Effector memory CD4-positive, alpha-beta T cell (primary cell): ENCODE results near the gene GLCCI1.

Experiments used
- DNase-seq, 3 donors: peaks; one replicate each; pipeline ENCODE4 v3.0.0-alpha.2; 2020
- H3K27ac ChIP-seq: 2 replicates; pipeline ENCODE4 v1.7.0; 2013; ENCODE audit warnings: mild to moderate bottlenecking, low read length, moderate library complexity; ENCODE audit not compliant: insufficient read depth, poor library complexity, severe bottlenecking
- H3K27me3 ChIP-seq: replicated peaks from 2 replicates; pipeline ENCODE4 v1.7.0; 2013; ENCODE audit warnings: mild to moderate bottlenecking, low read length; ENCODE audit not compliant: insufficient read depth, control insufficient read depth, poor library complexity, severe bottlenecking
- H3K36me3 ChIP-seq: 2 replicates; pipeline ENCODE4 v1.7.0; 2013; ENCODE audit warnings: mild to moderate bottlenecking, low read length, moderate library complexity; ENCODE audit not compliant: control insufficient read depth, insufficient read depth
- H3K4me1 ChIP-seq: 2 replicates; pipeline ENCODE4 v1.7.0; 2013; ENCODE audit warnings: low read length, mild to moderate bottlenecking; ENCODE audit not compliant: control insufficient read depth, insufficient read depth, poor library complexity, severe bottlenecking
- H3K4me3 ChIP-seq: 2 replicates; pipeline ENCODE4 v1.7.0; 2013; ENCODE audit warnings: low read length, low read depth, mild to moderate bottlenecking; ENCODE audit not compliant: insufficient read depth, poor library complexity, severe bottlenecking
- H3K9me3 ChIP-seq: 2 replicates; pipeline ENCODE4 v1.7.0; 2013; ENCODE audit warnings: mild to moderate bottlenecking, low read length, moderate library complexity; ENCODE audit not compliant: control insufficient read depth

The GLCCI1 gene

DNA sequence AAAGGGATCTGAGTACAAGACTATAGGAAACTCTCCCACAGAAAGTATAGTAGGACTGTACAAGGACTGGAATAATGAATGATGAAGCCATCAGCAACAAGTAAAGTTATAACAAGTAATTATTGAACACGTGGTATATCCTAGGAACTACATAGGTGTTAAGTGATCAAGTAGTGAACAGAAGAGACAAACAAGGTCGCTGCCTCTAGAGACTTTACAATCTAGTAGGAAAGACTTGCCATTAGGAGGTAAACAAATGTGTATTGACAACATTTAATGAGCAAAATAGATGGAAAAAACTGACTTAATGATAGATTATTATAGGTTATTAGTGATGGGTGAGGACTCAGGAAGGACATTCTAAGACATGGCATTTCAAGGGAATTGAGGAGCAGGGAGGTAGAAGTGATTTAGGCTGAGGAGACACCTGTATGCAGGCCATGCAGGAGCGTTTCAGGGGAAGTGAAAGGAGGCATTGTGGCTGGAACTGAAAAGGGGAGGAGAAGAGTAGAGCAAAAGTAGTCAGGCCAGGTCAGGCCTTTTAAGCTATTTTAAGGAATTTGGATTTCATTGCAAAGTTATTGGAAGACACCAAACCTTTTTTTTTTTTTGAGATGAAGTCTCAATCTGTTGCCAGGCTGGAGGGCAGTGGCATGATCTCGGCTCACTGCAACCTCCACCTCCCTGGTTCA, 8.5 kb upstream of the GLCCI1 start:
- no peak for DNase-seq

DNA sequence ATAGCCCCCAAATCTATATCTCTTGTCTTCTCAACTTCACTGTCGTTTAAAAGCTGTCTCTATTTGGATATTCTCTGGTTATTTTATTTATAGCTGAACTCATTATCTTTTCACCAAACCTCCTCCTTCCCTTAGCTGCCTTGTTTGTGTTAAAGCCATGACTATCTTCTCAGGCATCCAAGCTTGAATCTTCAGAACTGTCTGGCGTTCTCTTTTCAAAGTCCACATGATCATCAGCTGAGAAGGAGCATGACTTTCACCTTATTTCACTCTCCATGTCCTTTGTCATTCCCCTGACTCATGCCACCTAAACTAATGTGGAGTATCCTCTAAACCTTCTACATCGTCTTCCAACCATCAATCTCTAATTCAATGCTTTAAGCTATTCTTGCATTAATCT, 5.7 kb upstream of the GLCCI1 start:
- no peak for DNase-seq
- Histone ChIP-seq H3K4me3 (no peak overlapping the region), H3K27ac (no peak overlapping the region), H3K4me1 (peaks cover 4% of the 10 kb centered on the region), H3K27me3 (no peaks in the 10 kb centered on the region), H3K36me3 (no peaks in the 10 kb centered on the region), H3K9me3 (no peaks in the 10 kb centered on the region)

More for the DNA sequence above, 8.5 kb upstream of the GLCCI1 start:
- H3K27me3 ChIP-seq, result no peaks in the 10 kb centered on the region
- no peaks in the 10 kb centered on the region for H3K9me3 ChIP-seq
- no peaks in the 10 kb centered on the region for H3K4me1 ChIP-seq
- H3K27ac ChIP-seq, result no peak overlapping the region
- no peak overlapping the region for H3K4me3 ChIP-seq
- no peaks in the 10 kb centered on the region for H3K36me3 ChIP-seq

DNA sequence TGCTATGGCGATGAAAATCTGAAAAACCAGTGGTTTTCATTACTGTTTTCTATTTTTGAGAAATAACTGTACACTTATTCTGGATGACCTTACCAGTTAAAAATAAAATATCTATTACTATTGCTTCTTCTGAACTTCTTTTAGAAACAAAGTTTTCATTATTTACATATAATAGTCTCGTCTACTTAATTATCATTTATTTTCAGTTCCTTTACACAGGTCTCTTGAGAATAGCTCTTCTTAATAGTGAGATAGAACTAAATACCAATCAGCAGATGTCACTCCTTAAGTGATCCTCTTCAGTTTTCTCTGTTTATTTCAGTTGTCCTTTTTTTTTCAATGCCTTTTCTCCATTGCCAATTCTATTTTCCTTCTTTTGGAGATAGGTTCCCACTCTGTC, 4.3 kb upstream of the GLCCI1 start:
- H3K4me1 ChIP-seq, result peaks cover 4% of the 10 kb centered on the region
- H3K27ac ChIP-seq, result no peak overlapping the region
- no peaks in the 10 kb centered on the region for H3K27me3 ChIP-seq
- H3K36me3 ChIP-seq, result no peaks in the 10 kb centered on the region
- H3K4me3 ChIP-seq, result no peak overlapping the region
- no peaks in the 10 kb centered on the region for H3K9me3 ChIP-seq
- DNase-seq, result no peak

DNA sequence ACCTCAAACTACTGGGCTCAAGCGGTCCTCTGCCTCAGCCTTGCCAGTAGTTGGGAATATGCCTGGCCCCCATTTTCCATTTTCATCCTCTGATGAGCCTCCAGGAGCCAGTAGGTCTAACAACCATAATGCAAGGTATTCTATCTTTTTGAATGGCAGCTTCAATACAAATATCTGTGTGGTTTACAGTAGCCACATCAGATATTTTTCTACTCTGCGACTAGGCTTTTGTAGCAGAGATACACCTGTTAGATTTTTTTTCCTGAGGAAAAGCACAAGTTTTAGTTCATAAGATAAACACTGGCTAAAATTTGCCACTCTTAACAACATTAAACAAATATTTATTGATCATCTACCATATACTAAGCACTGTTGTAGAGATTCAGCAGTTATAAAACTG, 3.9 kb upstream of the GLCCI1 start:
- Histone ChIP-seq H3K4me1 (peaks cover 4% of the 10 kb centered on the region), H3K4me3 (no peak overlapping the region), H3K9me3 (no peaks in the 10 kb centered on the region), H3K36me3 (no peaks in the 10 kb centered on the region), H3K27me3 (no peaks in the 10 kb centered on the region), H3K27ac (no peak overlapping the region)
- no peak for DNase-seq

DNA sequence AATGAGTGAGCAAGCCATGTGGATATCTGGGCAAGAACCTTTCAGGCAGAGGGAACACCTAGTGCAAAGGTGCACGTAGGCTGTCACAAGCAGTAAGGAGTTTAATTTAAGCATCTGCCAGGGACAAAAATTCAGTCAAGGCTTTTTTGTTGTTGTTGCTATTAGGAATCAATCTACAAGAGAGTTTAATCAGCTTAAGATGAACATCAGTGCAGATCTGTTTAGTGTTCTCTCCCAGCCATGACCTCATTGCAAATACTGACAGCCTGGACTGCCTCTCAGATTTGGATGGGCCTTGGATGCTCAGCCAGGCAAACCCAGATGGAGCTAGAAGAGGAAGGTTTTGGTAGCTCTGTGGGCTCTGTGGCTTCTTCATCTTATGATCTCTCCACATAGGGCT, 3.3 kb upstream of the GLCCI1 start:
- Histone ChIP-seq H3K27ac (no peak overlapping the region), H3K9me3 (no peaks in the 10 kb centered on the region), H3K36me3 (no peaks in the 10 kb centered on the region), H3K4me3 (no peak overlapping the region), H3K27me3 (no peaks in the 10 kb centered on the region), H3K4me1 (peaks cover 4% of the 10 kb centered on the region)
- DNase-seq, result no peak

DNA sequence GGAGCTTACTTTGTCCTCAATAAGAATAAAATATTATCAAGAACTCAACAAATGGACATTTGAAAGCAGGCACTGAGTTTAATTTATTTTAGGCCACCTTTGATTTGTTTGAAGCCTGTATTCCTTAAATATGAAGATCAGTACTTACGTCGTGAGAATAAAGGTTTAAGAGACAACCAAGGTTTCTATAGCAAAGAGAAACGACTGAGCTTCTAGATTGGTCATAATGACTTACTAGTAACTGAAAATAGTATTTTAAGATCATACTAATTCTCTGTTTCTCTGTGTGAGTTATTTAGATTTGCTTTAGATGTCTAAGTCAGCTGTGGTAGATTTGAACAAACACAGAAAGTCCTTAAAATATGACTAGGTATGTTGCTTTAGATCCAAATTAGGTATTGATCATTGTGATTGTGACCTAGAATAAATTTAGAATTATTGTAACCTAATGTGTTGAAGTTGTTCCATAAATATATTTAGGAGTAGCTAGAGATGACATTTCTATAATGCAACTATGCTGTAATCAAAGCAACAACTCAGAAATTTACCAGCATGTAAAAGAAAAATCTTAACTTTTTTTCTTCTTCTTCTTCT, 2.4 kb upstream of the GLCCI1 start:
- Histone ChIP-seq H3K27me3 (no peaks in the 10 kb centered on the region), H3K36me3 (no peaks in the 10 kb centered on the region)
- DNase-seq, result no peak

DNA sequence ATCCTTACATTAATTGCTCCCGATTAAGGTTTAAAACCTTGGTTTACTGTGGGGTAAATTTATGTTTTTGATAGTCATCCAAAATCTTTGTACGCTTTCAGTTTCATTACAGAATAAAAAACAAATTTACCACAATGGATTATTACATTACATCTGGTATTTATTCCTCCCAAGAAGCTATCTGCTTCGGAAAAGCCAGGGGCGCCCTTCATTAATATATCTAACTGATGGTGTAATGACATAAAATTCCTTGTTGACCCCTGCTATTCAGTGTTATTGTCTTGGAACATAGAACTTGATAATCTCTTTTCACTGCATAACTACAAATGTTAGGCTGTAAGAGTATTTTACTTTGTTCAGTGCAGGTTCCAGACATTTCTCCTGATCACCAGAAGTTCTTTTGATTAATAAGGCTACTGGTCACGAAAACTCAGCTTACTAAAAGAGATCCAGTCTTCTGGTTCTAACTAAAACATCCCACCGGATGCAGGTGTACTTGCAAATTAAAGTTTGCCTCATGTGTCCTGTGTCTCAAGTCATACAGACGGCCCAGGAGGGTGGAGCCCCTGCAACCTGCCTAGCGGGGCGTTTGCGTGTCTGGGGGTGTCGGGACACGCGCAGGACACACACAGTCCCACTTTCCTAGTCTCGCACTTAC, 581 bp upstream of the GLCCI1 start:
- Histone ChIP-seq H3K27me3 (no peaks in the 10 kb centered on the region), H3K4me1 (peaks cover 4% of the 10 kb centered on the region), H3K4me3 (peak overlapping the region; percentile 91), H3K9me3 (no peaks in the 10 kb centered on the region), H3K27ac (peak overlapping the region; percentile 88), H3K36me3 (no peaks in the 10 kb centered on the region)
- DNase-seq, result no peak

More for the DNA sequence above, 2.4 kb upstream of the GLCCI1 start:
- H3K4me1 ChIP-seq, result peaks cover 4% of the 10 kb centered on the region
- no peak overlapping the region for H3K4me3 ChIP-seq
- no peak overlapping the region for H3K27ac ChIP-seq
- H3K9me3 ChIP-seq, result no peaks in the 10 kb centered on the region

DNA sequence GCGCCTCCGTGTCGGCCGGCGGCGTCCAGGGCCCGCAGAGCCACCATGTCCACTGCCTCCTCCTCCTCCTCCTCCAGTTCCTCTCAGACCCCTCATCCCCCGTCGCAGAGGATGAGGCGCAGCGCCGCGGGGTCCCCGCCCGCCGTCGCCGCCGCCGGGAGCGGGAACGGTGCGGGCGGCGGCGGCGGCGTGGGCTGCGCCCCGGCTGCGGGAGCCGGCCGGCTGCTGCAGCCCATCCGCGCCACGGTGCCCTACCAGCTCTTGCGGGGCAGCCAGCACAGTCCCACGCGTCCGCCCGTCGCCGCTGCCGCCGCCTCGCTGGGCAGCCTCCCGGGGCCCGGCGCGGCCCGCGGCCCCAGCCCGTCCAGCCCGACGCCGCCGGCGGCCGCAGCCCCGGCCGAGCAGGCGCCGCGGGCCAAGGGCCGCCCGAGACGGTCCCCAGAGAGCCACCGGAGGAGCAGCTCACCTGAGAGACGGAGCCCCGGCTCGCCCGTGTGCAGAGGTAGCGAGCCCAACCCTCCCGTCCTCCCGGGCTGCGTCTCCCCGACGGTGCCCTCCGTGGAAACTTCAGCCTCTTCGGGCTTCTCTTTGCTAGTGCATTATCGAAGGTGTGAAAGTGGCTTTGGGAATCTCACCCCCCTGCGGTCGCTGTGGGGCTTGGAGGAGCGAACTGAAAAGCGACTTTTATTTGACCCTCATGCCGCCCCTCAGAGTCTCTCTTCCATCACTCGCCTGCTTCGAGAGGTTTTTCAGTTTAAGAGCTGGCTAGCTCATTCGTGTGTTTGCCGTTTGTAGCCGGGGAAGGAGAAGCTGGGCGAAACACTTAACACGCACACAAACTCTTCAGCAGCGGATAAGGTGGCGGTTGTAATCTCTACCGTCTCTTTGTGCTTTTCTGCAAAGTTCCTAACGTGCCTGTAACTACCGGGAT, 975 bp downstream of the GLCCI1 start:
- H3K4me3 ChIP-seq, result peak overlapping the region; percentile 91
- H3K36me3 ChIP-seq, result no peaks in the 10 kb centered on the region
- DNase-seq, result peak; percentile 16 to 24 (median 22)
- no peaks in the 10 kb centered on the region for H3K9me3 ChIP-seq
- H3K27ac ChIP-seq, result peak overlapping the region; percentile 88
- H3K4me1 ChIP-seq, result peaks cover 4% of the 10 kb centered on the region
- no peaks in the 10 kb centered on the region for H3K27me3 ChIP-seq

DNA sequence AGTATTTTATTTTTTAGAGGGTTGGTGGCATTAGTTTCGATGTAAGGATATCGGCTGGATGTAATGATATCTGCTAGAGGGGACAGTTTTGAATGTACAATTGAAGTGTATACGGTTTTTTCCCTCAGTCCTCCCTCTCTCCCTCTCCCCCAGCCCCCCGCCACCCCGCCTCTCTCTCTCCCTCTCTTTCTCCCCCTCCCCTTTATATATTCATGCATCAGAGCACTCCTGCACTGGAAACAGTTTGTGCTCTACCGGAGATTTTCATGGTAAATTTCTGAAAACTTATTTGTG, 1.6 kb downstream of the GLCCI1 start:
- Histone ChIP-seq H3K27ac (peak overlapping the region; percentile 69), H3K27me3 (no peaks in the 10 kb centered on the region), H3K36me3 (no peaks in the 10 kb centered on the region), H3K4me1 (peaks cover 4% of the 10 kb centered on the region), H3K9me3 (no peaks in the 10 kb centered on the region), H3K4me3 (peak overlapping the region; percentile 74)
- DNase-seq, result no peak
